Measurements from ENCODE around the gene BARX2.

DNA sequence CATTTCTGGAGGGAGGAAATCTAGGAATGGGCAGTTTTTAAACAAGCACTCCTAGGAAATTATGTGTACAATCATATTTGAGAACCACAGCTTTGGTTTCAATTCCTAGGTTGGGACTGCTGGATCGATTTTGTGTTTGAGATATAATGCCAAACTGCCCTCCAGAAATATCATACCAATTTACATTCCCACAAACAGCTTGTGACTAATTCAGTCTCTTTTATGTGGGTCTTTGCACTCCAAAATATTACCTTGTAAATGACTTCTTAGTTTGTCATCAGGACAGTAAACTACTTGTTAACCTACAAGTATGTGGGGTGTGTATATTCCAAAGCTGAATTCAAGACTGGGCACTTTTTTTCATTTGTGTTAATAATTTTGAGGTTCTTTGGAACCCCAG is 9.8 kb upstream of the BARX2 start:
- no peak for TF ChIP-seq CTCF (IDR thresholded peaks at IDR 0.05; ENCODE audit: insufficient read depth, low read length, poor library complexity, severe bottlenecking)
- TF ChIP-seq EZH2phosphoT487 (conservative IDR thresholded peaks at IDR 0.05; ENCODE audit: low read length), result no peak

Data from SU-DHL-6 (cell line).